ENCODE data around the gene PMPCB. TPM values are rescaled to one million over a fixed set of nuclear protein-coding genes. Genes with fewer than 3 reads are reported as not detected.

PMPCB gene
- total RNA-seq, 1 donor from 2014 or later, result 38.0 TPM

GRCh38 chr7:103325744-103326143 is 28.5 kb downstream of the PMPCB start:
- no peak for DNase-seq (ENCODE audit: low spot score)

DNA sequence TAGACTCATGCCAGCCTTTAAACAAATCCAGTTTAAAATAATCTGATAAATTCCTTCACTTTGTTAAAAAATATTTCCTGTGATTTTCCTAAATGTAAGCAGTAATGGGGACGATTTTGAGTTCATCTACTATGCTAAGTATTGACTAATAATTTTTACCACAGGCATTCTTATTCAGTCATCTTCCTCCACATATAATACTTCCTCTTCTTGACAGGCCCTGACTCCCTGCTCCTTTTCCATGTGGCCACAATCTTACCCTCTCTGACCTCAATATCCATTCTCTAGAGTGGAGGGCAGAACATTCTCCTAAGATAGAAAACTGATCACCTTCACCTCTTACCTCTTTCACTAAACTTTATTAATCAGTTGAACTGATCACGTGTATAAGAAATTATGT is 39.5 kb downstream of the PMPCB start:
- DNase-seq (ENCODE audit: low spot score), result no peak

- no peak for DNase-seq (ENCODE audit: low spot score)
Observed at GRCh38 chr7:103338864-103339263, 41.6 kb downstream of the PMPCB start.

GRCh38 chr7:103341466-103341865 is 44.2 kb downstream of the PMPCB start:
- DNase-seq (ENCODE audit: low spot score), result no peak

DNA sequence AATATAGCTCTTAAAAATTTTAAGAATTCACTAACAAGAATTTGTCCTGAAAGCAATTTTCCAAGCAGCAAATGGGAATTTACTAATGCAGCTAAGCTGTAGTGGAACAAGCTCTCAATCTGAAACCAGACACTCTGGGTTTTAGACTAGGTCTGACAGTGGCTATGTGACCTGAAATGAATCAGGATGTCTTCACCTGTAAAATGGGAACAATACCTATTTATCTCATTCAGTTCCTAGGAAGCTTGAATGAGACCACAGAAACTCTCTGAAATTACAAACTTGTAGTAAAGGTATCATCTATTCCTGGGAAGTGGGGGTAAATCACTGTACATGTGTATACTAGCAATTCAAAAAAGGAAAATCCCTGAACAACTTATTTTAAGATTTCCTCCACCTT is 46.1 kb downstream of the PMPCB start:
- DNase-seq (ENCODE audit: low spot score), result no peak

DNA sequence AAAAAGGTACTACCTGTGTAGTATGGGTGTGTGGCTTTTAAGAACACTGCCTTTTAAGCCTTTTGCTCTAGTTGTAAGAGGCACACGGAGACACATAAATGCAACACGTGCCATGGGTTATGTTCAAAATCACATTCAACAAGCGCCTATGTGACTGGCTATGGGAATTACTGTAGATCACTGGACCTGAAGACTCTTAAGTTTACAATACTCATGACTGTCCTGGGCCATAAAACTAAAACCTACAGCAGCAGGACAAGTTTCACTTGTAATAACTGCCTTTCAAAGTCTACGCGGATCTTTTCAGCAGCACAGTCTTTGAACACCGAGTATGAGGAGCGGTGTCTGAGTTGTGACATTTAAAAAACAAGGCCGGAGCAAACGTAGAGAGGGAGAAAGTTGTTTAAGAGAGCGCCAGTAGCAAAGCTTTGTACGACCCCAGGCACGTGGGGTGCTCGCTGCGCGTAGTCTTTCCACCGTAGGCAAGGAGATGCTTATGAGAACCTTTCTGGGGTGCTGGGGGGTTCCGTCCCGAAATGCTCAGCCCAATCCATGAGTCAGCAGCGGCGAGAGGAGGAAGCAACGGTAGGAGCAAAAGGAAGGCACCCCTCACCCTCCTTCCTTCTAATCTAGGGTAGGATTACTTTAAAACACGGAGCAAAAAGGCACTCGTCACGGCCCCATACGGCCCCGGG is 46.7 kb downstream of the PMPCB start:
- DNase-seq (ENCODE audit: low spot score), result peak; percentile 34

- peak; percentile 95 for DNase-seq (ENCODE audit: low spot score)
Observed at GRCh38 chr7:103344453-103345149, 47.4 kb downstream of the PMPCB start, which contains the start of gene DNAJC2. Gene DNAJC2, minus strand, starts transcription at chr7:103344767. Its CDS starts 145 bp downstream, at chr7:103344622.

- no peak for DNase-seq (ENCODE audit: low spot score)
Observed at GRCh38 chr7:103346396-103346795, 49.2 kb downstream of the PMPCB start.

DNA sequence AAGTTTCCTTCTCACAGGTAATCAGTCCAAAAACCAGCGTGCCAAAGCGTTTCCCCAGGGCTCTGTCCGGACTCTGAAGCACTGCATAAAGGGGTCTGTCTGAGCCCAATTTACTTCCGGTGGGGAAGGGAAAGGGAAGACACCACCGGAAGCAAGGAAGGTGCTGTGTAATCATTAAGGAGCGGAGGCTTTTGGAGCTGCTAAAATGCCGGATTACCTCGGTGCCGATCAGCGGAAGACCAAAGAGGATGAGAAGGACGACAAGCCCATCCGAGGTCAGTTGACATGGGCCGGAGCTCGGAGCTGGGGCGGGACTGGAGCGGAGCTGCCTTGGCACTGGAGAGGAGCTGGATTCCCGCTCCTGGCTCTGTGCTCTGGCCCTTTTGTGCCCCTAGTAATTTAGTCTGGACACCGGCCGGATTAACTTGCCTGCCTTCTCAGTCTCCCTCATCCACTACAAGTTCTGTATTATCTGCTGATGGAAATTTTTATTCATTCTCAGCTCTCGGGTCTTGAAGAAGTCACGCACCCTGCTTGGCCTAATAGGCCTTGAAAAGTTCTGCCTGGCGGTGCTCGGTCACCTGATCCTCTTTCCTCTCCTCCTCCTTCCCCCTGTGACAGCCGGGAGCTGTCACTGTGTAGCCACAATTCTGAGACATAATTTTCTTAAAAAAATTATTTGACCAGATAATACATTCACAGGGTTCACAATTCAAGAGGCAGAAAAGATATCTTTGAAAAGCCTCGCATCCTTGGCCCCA is 50.5 kb downstream of the PMPCB start, which contains the start of gene PSMC2:
Gene PSMC2 (plus strand): TSS at position 137 of the 761 bp plus-strand sequence. CDS start 69 bp downstream, at position 206.
- DNase-seq (ENCODE audit: low spot score), result peak; percentile 95

DNA sequence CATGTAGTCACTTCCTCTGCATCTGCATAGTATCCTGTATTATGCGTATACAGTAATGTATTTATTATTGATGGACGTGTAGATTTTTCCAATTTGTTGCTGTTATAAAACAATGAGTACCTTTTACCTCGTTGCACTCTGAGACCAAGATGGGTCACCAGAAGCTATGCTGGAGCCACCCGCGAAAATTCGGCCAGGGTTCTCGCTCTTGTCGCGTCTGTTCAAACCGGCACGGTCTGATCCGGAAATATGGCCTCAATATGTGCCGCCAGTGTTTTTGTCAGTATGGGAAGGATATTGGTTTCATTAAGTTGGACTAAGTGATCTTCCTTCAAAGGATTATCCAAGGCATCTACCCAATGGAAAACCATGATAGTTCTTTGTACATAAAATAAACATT is 51.2 kb downstream of the PMPCB start:
- DNase-seq (ENCODE audit: low spot score), result no peak

DNA sequence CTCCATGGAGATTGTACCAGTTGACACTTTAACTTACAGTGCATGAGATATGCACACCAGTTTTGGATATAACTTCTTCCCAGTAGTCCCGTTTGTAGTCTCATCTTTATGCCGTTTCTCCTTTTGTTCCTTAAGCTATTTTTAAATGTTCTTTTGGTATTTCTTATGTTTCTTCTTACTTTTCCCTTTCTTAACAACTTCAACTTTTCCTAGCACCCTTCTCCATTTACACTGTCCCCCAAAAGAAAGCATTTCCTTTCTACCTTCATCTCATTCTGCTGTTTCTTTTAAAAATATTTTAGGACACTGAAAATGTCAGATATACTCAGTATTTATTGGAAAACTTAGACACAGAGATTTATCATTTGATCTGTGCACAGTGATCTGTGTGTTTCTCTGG is 51.7 kb downstream of the PMPCB start:
- no peak for DNase-seq (ENCODE audit: low spot score)

DNA sequence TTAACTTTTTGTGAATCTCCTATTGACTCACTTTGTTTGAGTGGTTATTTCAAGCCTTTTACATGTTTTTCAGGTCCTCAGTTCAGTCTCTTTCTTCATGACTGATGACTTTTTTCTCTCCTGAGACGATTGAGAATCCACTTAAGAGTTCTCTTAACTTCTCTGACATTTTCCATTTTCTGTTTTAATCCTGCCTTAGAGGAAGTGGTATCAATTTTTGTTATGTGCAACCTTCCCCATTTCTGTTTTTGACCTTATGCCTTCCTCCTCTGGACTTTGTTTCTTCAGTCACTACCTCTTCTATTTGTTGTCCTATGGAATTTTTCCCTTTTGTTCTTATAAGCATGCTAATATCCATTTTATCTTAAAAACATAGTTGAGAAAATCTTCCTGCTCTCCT is 52.6 kb downstream of the PMPCB start:
- DNase-seq (ENCODE audit: low spot score), result no peak

Other genes starting within 250 kb of the PMPCB start
- 5.3 TPM for gene FBXL13, start 222.6 kb upstream of the PMPCB start, total RNA-seq (ENCODE audit: insufficient read depth, low replicate concordance)
- gene ARMC10, start 222.3 kb upstream of the PMPCB start, total RNA-seq (ENCODE audit: insufficient read depth, low replicate concordance), result 37.1 TPM
- 18.8 TPM for gene NAPEPLD, start 148.3 kb upstream of the PMPCB start, total RNA-seq (ENCODE audit: insufficient read depth, low replicate concordance)
- gene DNAJC2, start 47.3 kb downstream of the PMPCB start, total RNA-seq (ENCODE audit: insufficient read depth, low replicate concordance), result 15.6 TPM
- gene PSMC2, start 50.2 kb downstream of the PMPCB start, total RNA-seq (ENCODE audit: insufficient read depth, low replicate concordance), result 60.9 TPM
- gene SLC26A5, start 148.8 kb downstream of the PMPCB start, total RNA-seq (ENCODE audit: insufficient read depth, low replicate concordance), result not detected

Data from umbilical cord (tissue), 2 donors.